GM13977 (cell line): Measurements from ENCODE around the gene AGAP2.

Source experiments
- DNase-seq: peaks from one replicate; pipeline ENCODE4 v3.0.0; 2012; ENCODE audit warnings: low spot score
- CTCF ChIP-seq: IDR thresholded peaks from 2 replicates; pipeline ENCODE4 v1.5.1; 2012; ENCODE audit warnings: mild to moderate bottlenecking, control low read depth; ENCODE audit not compliant: insufficient read depth; ENCODE audit errors: extremely low read depth, missing control alignments
- in situ Hi-C: fragments of 300-500 bp; cut with MboI; formaldehyde crosslinking; loops from one replicate; pipeline ENCODE4 v1.12.0; 2022; ENCODE audit warnings: low sequenced_read_pairs, low pct_unique_long_range_greater_than_20kb, mixed read lengths, inconsistent platforms; ENCODE audit not compliant: unreplicated experiment

Gene AGAP2

GRCh38 chr12:57781244-57781643 lies 42.7 kb upstream of the AGAP2 start:
- no peak for DNase-seq
- in situ Hi-C loops, result no loop called here
- no peak for TF ChIP-seq CTCF

DNA sequence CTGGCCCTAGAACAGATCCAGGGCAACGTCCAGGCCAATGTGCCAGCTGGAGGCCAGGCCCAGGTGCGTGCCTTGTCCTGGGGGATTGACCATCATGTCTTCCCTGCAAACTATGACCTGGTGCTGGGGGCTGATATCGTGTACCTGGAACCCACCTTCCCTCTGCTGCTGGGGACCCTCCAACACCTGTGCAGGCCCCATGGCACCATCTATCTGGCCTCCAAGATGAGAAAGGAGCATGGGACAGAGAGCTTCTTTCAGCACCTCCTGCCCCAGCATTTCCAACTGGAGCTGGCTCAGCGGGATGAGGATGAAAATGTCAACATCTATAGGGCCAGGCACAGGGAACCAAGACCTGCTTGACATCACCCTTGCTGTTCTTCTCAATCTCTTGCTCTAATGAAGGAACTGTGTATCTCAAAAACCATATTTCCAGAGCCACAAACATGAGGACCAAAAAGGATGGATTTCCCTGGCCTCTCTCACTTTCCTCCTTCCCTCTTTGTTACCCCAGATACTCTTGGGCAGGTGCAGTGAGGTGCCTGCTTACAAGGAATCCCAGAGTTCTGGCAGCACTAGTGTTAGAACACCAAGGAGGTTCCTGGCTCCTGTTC lies 41.8 kb upstream of the AGAP2 start:
- DNase-seq, result no peak
- no peak for TF ChIP-seq CTCF

GRCh38 chr12:57779736-57780135 lies 41.2 kb upstream of the AGAP2 start:
- DNase-seq, result no peak
- in situ Hi-C loops, result no loop called here
- no peak for TF ChIP-seq CTCF

More for the DNA sequence above, 41.8 kb upstream of the AGAP2 start:
- in situ Hi-C loops, result no loop called here

DNA sequence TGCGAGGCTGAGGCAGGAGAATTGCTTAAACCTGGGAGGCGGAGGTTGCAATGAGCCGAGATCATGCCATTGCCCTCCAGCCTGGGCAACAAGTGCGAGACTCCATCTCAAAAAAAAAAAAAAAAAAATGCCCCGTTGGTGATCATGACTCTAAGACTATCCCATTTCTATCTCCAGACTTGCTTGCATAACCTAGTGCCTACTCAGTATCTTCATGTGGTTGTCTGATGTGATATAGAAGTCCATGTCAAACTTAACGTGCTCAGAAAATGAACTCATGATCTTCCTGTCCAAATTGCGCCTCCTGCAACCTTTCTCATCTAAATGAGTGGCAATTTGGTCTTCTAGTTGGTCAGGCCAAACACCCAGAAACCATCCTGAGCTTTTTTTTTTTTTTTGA lies 39.4 kb upstream of the AGAP2 start:
- in situ Hi-C loops, result no loop called here
- TF ChIP-seq CTCF, result no peak
- no peak for DNase-seq

DNA sequence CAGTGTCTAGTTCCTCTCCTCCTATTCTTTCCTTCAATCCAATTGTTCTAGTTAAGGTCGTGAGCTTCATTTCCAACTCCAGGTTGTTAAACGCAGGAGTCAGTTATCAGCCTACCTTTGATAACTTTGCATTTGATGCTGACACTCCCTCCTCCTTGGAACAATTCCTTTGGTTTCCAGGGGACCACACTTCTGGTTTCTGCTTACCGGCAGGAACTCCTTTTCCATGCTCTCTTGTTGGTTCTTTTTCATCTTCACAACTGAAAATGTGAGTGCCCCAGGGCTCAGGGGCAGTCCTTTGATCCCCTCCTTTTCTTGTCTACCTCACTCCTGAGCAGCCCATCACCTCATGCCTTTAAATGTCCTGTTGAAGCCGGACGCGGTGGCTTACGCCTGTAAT lies 38.8 kb upstream of the AGAP2 start:
- no peak for TF ChIP-seq CTCF
- no peak for DNase-seq
- in situ Hi-C loops, result no loop called here

- no peak for DNase-seq
- no peak for TF ChIP-seq CTCF
- in situ Hi-C loops, result no loop called here
Measured at GRCh38 chr12:57776247-57776587, 37.7 kb upstream of the AGAP2 start.
